HG02870 (cell line): ENCODE results near the gene BCLAF3.

Source experiments
- ATAC-seq: cut with Tn5 transposase; IDR thresholded peaks from one replicate; pipeline ENCODE4 v1.9.1; 2021; ENCODE audit warnings: mild to moderate bottlenecking, moderate library complexity; ENCODE audit not compliant: unreplicated experiment

The BCLAF3 gene

GRCh38 chrX:19968276-19968675, 22.6 kb downstream of the BCLAF3 start:
- ATAC-seq, result no peak

- ATAC-seq, result no peak
These were observed 24.8 kb downstream of the BCLAF3 start for GRCh38 chrX:19966056-19966455.

- peak; percentile 92 for ATAC-seq
These were observed 26.7 kb downstream of the BCLAF3 start for GRCh38 chrX:19964017-19964710.

- no peak for ATAC-seq
These were observed 29.9 kb downstream of the BCLAF3 start for GRCh38 chrX:19960913-19961312.

- ATAC-seq, result no peak
These were observed 32.0 kb downstream of the BCLAF3 start for GRCh38 chrX:19958552-19959486.

GRCh38 chrX:19956923-19957322, 33.9 kb downstream of the BCLAF3 start:
- ATAC-seq, result no peak

- ATAC-seq, result no peak
These were observed 34.6 kb downstream of the BCLAF3 start for GRCh38 chrX:19956306-19956705.

- ATAC-seq, result no peak
These were observed 35.6 kb downstream of the BCLAF3 start for GRCh38 chrX:19955306-19955705.

- ATAC-seq, result no peak
These were observed 36.3 kb downstream of the BCLAF3 start for GRCh38 chrX:19954335-19955096.

- ATAC-seq, result no peak
These were observed 37.7 kb downstream of the BCLAF3 start for GRCh38 chrX:19953145-19953544.

- no peak for ATAC-seq
These were observed 41.5 kb downstream of the BCLAF3 start for GRCh38 chrX:19949340-19949739.

GRCh38 chrX:19947612-19948011, 43.2 kb downstream of the BCLAF3 start:
- ATAC-seq, result no peak
